Mesenteric fat pad (tissue), 1 donor: Measurements from ENCODE around the gene CHST15. TPM values are rescaled to one million over a fixed set of nuclear protein-coding genes. Genes with fewer than 3 reads are reported as not detected.
"Not testable (repeated sequence)": the region's sequence is repeated elsewhere in the genome, so short reads cannot be mapped to it uniquely, and the experiment has no call there.

Source experiments
- DNase-seq: peaks from one replicate; pipeline ENCODE4 v3.0.0-alpha.2; 2020; ENCODE audit warnings: low spot score
- total RNA-seq: library from RNA; stranded (reverse); fragmentation: NEBNext Ultra II Directional; extraction: Animal tissue kit (Norgen Biotek cat#: 25700); gene quantifications from one replicate; pipeline ENCODE4 v1.2.1, GENCODE V29; 2021
- donor health status: DM: yes; HTN: yes; CAD: no.

Gene CHST15
- total RNA-seq, 1 donor from 2014 or later, result 53.1 TPM

GRCh38 chr10:124100651-124101050, 7.3 kb upstream of the CHST15 start:
- not testable (repeated sequence) for DNase-seq

- DNase-seq, result no peak
Measured at GRCh38 chr10:124100124-124100523, 6.7 kb upstream of the CHST15 start.

- DNase-seq, result no peak
Measured at GRCh38 chr10:124099604-124100003, 6.2 kb upstream of the CHST15 start.

- DNase-seq, result no peak
Measured at GRCh38 chr10:124098575-124098974, 5.2 kb upstream of the CHST15 start.

GRCh38 chr10:124097883-124098282, 4.5 kb upstream of the CHST15 start:
- no peak for DNase-seq

GRCh38 chr10:124096494-124096893, 3.1 kb upstream of the CHST15 start:
- DNase-seq, result no peak

- DNase-seq, result not testable (repeated sequence)
Measured at GRCh38 chr10:124095801-124096200, 2.4 kb upstream of the CHST15 start.

GRCh38 chr10:124095096-124095495, 1.7 kb upstream of the CHST15 start:
- DNase-seq, result no peak

GRCh38 chr10:124094419-124094785, 1.0 kb upstream of the CHST15 start:
- no peak for DNase-seq

GRCh38 chr10:124093774-124094418, 498 bp upstream of the CHST15 start:
- DNase-seq, result not testable (repeated sequence)

- DNase-seq, result peak; percentile 92
Measured at GRCh38 chr10:124092250-124092859, 1.0 kb downstream of the CHST15 start.

GRCh38 chr10:124091646-124092249, 1.6 kb downstream of the CHST15 start:
- no peak for DNase-seq

GRCh38 chr10:124090601-124091209, 2.7 kb downstream of the CHST15 start:
- no peak for DNase-seq

GRCh38 chr10:124089859-124090258, 3.5 kb downstream of the CHST15 start:
- DNase-seq, result no peak

GRCh38 chr10:124088915-124089314, 4.5 kb downstream of the CHST15 start:
- DNase-seq, result no peak

- no peak for DNase-seq
Measured at GRCh38 chr10:124087672-124088634, 5.4 kb downstream of the CHST15 start.

- DNase-seq, result no peak
Measured at GRCh38 chr10:124086787-124087671, 6.4 kb downstream of the CHST15 start.

- DNase-seq, result no peak
Measured at GRCh38 chr10:124086097-124086710, 7.2 kb downstream of the CHST15 start.

GRCh38 chr10:124085680-124086079, 7.7 kb downstream of the CHST15 start:
- no peak for DNase-seq

- no peak for DNase-seq
Measured at GRCh38 chr10:124084708-124085107, 8.7 kb downstream of the CHST15 start.
